HCT116 (cell line): ENCODE measurements around the gene IMPACT. TPM values are rescaled to one million over a fixed set of nuclear protein-coding genes. Genes with fewer than 3 reads are reported as not detected.

Source experiments
- ATAC-seq: fragments of 200-7000 bp; cut with Tn5 transposase; 2 replicates; pipeline ENCODE4 v1.9.1; 2020; ENCODE audit warnings: mild to moderate bottlenecking, moderate library complexity
- BruUV-seq: library from RNA; stranded (reverse); fragments of 400-500 nt; replicated peaks from 2 replicates; lab custom pipeline; 2021; lab: Mats Ljungman, UMichigan
- CTCF ChIA-PET: fragments of 300-600 bp; sonication (Branson Sonifier 250); formaldehyde crosslinking; loops from one replicate; lab custom pipeline; 2021; ENCODE audit warnings: antibody characterized with exemption; lab: Charles Lee
- POLR2A ChIA-PET: fragments of 300-600, 350-600 bp; sonication (Branson Sonifier 250); formaldehyde crosslinking; loops from one replicate; lab custom pipeline; 2021; ENCODE audit warnings: antibody characterized with exemption; lab: Charles Lee
- RAD21 ChIA-PET, 2 experiments: fragments of 300-600 bp; sonication (Branson Sonifier 250); formaldehyde crosslinking; loops; one replicate each; lab custom pipeline; 2023; ENCODE audit warnings: low total read pairs in 2 of 2; ENCODE audit not compliant: uncharacterized antibody in 2 of 2, unreplicated experiment in 2 of 2, low non-redundant PET in 1 of 2; lab: Charles Lee
- DNase-seq: peaks from one replicate; pipeline ENCODE4 v3.0.0-alpha.2; 2010; ENCODE audit warnings: low read depth, low spot score
- H2AFZ ChIP-seq: fragments of 200-600 bp; shearing (Covaris generic), sonication (generic); 2 replicates; pipeline ENCODE4 v1.6.1; 2017; ENCODE audit warnings: low read depth, mixed run types, mixed read lengths, antibody characterized with exemption, low read length; ENCODE audit not compliant: poor library complexity, severe bottlenecking
- H3K27ac ChIP-seq: 2 replicates; pipeline ENCODE4 v1.5.1; 2012; ENCODE audit warnings: low read depth, low read length
- H3K27me3 ChIP-seq: fragments of 200-600 bp; sonication (generic); 2 replicates; pipeline ENCODE4 v1.6.1; 2016; ENCODE audit warnings: mixed run types, low read length, mixed read lengths; ENCODE audit not compliant: insufficient read depth
- H3K36me3 ChIP-seq, 2 experiments: fragments of 200-500 bp in 1 of 2; fragments of 200-600 bp in 1 of 2; sonication (Bioruptor generic) in 1 of 2; sonication (generic) in 1 of 2; 2 replicates each; pipeline versions ENCODE4 v1.5.1 to v1.6.1; 2014 to 2016; ENCODE audit warnings: low read length in 2 of 2, inconsistent platforms in 1 of 2, mixed read lengths in 1 of 2, mixed run types in 1 of 2; ENCODE audit not compliant: insufficient read depth in 2 of 2, control insufficient read depth in 1 of 2
- H3K4me1 ChIP-seq, 2 experiments: fragments of 200-600 bp in 1 of 2; sonication (generic) in 1 of 2; 2 replicates each; pipeline versions ENCODE4 v1.5.1 to v1.6.1; 2012 to 2017; ENCODE audit warnings: low read length in 2 of 2, inconsistent platforms in 1 of 2, mild to moderate bottlenecking in 1 of 2, mixed read lengths in 1 of 2, mixed run types in 1 of 2, moderate library complexity in 1 of 2; ENCODE audit not compliant: insufficient read depth in 2 of 2, control insufficient read depth in 1 of 2
- H3K4me2 ChIP-seq: fragments of 200-600 bp; sonication (generic); 2 replicates; pipeline ENCODE4 v1.6.1; 2017; ENCODE audit warnings: mixed run types, low read length, mixed read lengths
- H3K4me3 ChIP-seq, 2 experiments: fragments of 200-600 bp in 1 of 2; sonication (generic) in 1 of 2; replicated peaks in 1 of 2; 2 replicates each; pipeline ENCODE4 v1.5.1; 2011 to 2016; ENCODE audit warnings: low read length in 2 of 2, control low read depth in 1 of 2, low read depth in 1 of 2, mild to moderate bottlenecking in 1 of 2, mixed read lengths in 1 of 2, mixed run types in 1 of 2
- H3K79me2 ChIP-seq: fragments of 200-600 bp; sonication (generic); 2 replicates; pipeline ENCODE4 v1.6.1; 2017; ENCODE audit warnings: mild to moderate bottlenecking, mixed run types, low read length, moderate library complexity, mixed read lengths; ENCODE audit not compliant: insufficient read depth
- H3K9ac ChIP-seq: fragments of 200-600 bp; sonication (generic); 2 replicates; pipeline ENCODE4 v1.6.1; 2016; ENCODE audit warnings: low read length, mixed read lengths
- H3K9me2 ChIP-seq: fragments of 200-600 bp; sonication (generic), shearing (Covaris generic); 2 replicates; pipeline ENCODE4 v1.6.1; 2017; ENCODE audit warnings: mixed run types, mild to moderate bottlenecking, moderate library complexity; ENCODE audit not compliant: insufficient read depth
- H3K9me3 ChIP-seq, 2 experiments: fragments of 200-500 bp in 1 of 2; fragments of 200-600 bp in 1 of 2; sonication (Bioruptor generic) in 1 of 2; sonication (generic) in 1 of 2; 2 replicates each; pipeline ENCODE4 v1.6.1; 2014 to 2017; ENCODE audit warnings: low read length in 2 of 2, mixed read lengths in 2 of 2, inconsistent platforms in 1 of 2, low read depth in 1 of 2, mild to moderate bottlenecking in 1 of 2, mixed run types in 1 of 2, moderate library complexity in 1 of 2; ENCODE audit not compliant: control insufficient read depth in 1 of 2, insufficient read depth in 1 of 2
- H4K20me1 ChIP-seq: fragments of 200-600 bp; sonication (generic), shearing (Covaris generic); 2 replicates; pipeline ENCODE4 v1.6.1; 2017; ENCODE audit warnings: mixed run types, mild to moderate bottlenecking, moderate library complexity; ENCODE audit not compliant: insufficient read depth
- EZH2phosphoT487 ChIP-seq: fragments of 200-600 bp; IDR thresholded peaks from 2 replicates; pipeline ENCODE4 v1.6.1; 2018; ENCODE audit warnings: antibody characterized with exemption, borderline replicate concordance
- RAD21 ChIP-seq: IDR thresholded peaks from 2 replicates; pipeline ENCODE4 v1.6.1; 2012; ENCODE audit warnings: low read depth, mild to moderate bottlenecking
- SIN3A ChIP-seq: IDR thresholded peaks from 2 replicates; pipeline ENCODE4 v1.6.1; 2012; ENCODE audit warnings: low read depth
- SP1 ChIP-seq: IDR thresholded peaks from 2 replicates; pipeline ENCODE4 v1.6.1; 2012; ENCODE audit warnings: low read depth
- TCF7L2 ChIP-seq: IDR thresholded peaks from 2 replicates; pipeline ENCODE4 v1.7.0; 2011; ENCODE audit warnings: borderline replicate concordance, inconsistent platforms; ENCODE audit not compliant: insufficient read depth, insufficient read length; ENCODE audit errors: extremely low read depth
- YY1 ChIP-seq: IDR thresholded peaks from 2 replicates; pipeline ENCODE4 v1.6.1; 2011; ENCODE audit warnings: low read length, low read depth, moderate library complexity, mild to moderate bottlenecking; ENCODE audit not compliant: insufficient replicate concordance; ENCODE audit errors: extremely low read depth
- intact Hi-C: fragments of 100-400 bp; cut with micrococcal nuclease; formaldehyde crosslinking; loops from 2 replicates; pipeline ENCODE4 v1.10.0; 2022
- total RNA-seq: library from RNA; stranded (reverse); gene quantifications from one replicate; pipeline ENCODE4 v1.2.1, GENCODE V29; 2021; ENCODE audit not compliant: unreplicated experiment
- TF ChIP-seq, protein P1 (sequence below): IDR thresholded peaks from 2 replicates; pipeline ENCODE4 v1.6.1; 2011; ENCODE audit warnings: mild to moderate bottlenecking, low read length, moderate library complexity; ENCODE audit not compliant: insufficient replicate concordance; ENCODE audit errors: extremely low read depth
- TF ChIP-seq, protein P2 (sequence below): IDR thresholded peaks from 2 replicates; pipeline ENCODE4 v1.6.1; 2012

The IMPACT gene
- total RNA-seq, 1 experiment from 2014 or later = 46.4 TPM

DNA sequence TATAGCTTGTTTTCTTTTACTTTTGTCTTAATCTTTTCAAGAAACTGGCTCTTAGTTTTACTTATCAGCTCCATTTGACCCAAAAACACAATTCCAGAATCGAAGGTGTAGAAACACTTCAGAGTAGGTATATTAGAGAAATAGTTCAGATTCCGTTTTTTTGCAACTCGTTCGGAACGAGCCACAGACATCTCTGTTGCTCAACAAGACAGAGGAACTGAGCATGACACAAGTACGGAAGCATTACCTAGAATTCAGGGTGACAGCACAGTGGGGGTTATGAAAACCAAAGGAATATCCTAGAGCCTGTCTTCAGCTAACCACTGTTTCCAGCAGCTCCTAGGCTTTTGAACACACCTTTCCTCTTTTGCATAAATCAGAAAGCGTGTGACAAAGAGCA is 39.0 kb downstream of the IMPACT start:
- Histone ChIP-seq H3K9me2 (no peaks in the 10 kb centered on the region), H3K4me3 (no peak overlapping the region), H3K4me2 (no peak overlapping the region), H3K79me2 (no peaks in the 10 kb centered on the region), H3K36me3 (no peaks in the 10 kb centered on the region), H3K9ac (no peak overlapping the region), H3K4me1 (no peaks in the 10 kb centered on the region), H2AFZ (no peak overlapping the region), H4K20me1 (no peaks in the 10 kb centered on the region), H3K27me3 (no peaks in the 10 kb centered on the region), H3K9me3 (no peaks in the 10 kb centered on the region), H3K27ac (no peak overlapping the region)
- CTCF ChIA-PET = no interaction called here
- DNase-seq = no peak
- TF ChIP-seq YY1 (no peak), SIN3A (no peak), TCF7L2 (no peak), EZH2phosphoT487 (no peak), RAD21 (no peak), SP1 (no peak)
- TF ChIP-seq, protein P1, sequence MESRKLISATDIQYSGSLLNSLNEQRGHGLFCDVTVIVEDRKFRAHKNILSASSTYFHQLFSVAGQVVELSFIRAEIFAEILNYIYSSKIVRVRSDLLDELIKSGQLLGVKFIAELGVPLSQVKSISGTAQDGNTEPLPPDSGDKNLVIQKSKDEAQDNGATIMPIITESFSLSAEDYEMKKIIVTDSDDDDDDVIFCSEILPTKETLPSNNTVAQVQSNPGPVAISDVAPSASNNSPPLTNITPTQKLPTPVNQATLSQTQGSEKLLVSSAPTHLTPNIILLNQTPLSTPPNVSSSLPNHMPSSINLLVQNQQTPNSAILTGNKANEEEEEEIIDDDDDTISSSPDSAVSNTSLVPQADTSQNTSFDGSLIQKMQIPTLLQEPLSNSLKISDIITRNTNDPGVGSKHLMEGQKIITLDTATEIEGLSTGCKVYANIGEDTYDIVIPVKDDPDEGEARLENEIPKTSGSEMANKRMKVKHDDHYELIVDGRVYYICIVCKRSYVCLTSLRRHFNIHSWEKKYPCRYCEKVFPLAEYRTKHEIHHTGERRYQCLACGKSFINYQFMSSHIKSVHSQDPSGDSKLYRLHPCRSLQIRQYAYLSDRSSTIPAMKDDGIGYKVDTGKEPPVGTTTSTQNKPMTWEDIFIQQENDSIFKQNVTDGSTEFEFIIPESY = no peak
- TF ChIP-seq, protein P2, sequence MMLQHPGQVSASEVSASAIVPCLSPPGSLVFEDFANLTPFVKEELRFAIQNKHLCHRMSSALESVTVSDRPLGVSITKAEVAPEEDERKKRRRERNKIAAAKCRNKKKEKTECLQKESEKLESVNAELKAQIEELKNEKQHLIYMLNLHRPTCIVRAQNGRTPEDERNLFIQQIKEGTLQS = no peak
- ATAC-seq = no peak
- RAD21 ChIA-PET = no interaction called here
- BruUV-seq = no TSS peak
- intact Hi-C loops = no loop called here
- POLR2A ChIA-PET = no interaction called here
